Measurements from ENCODE around the gene CDC42BPG.

Gene CDC42BPG

GRCh38 chr11:64866173-64866491, 21.7 kb upstream of the CDC42BPG start:
- DNase-seq (ENCODE audit: low read depth in 2 of 2, low spot score in 1 of 2), result no peak

GRCh38 chr11:64865286-64866172, 21.1 kb upstream of the CDC42BPG start:
- DNase-seq (ENCODE audit: low read depth in 2 of 2, low spot score in 1 of 2), result no peak

- no peak for DNase-seq (ENCODE audit: low read depth in 2 of 2, low spot score in 1 of 2)
These were observed 20.2 kb upstream of the CDC42BPG start for GRCh38 chr11:64864473-64865285.

- no peak for DNase-seq (ENCODE audit: low read depth in 2 of 2, low spot score in 1 of 2)
These were observed 19.7 kb upstream of the CDC42BPG start for GRCh38 chr11:64864135-64864472.

GRCh38 chr11:64863391-64864060, 19.1 kb upstream of the CDC42BPG start:
- no peak for DNase-seq (ENCODE audit: low read depth in 2 of 2, low spot score in 1 of 2)

- DNase-seq (ENCODE audit: low read depth in 2 of 2, low spot score in 1 of 2), result no peak
These were observed 18.5 kb upstream of the CDC42BPG start for GRCh38 chr11:64862987-64863390.

GRCh38 chr11:64861227-64861975, 16.9 kb upstream of the CDC42BPG start:
- no peak for DNase-seq (ENCODE audit: low read depth in 2 of 2, low spot score in 1 of 2)

- DNase-seq (ENCODE audit: low read depth in 2 of 2, low spot score in 1 of 2), result no peak
These were observed 15.3 kb upstream of the CDC42BPG start for GRCh38 chr11:64859542-64860414.

- DNase-seq (ENCODE audit: low read depth in 2 of 2, low spot score in 1 of 2), result no peak
These were observed 14.2 kb upstream of the CDC42BPG start for GRCh38 chr11:64858467-64859263.

- DNase-seq (ENCODE audit: low read depth in 2 of 2, low spot score in 1 of 2), result no peak
These were observed 13.0 kb upstream of the CDC42BPG start for GRCh38 chr11:64857485-64857884.

- no peak for DNase-seq (ENCODE audit: low read depth in 2 of 2, low spot score in 1 of 2)
These were observed 12.2 kb upstream of the CDC42BPG start for GRCh38 chr11:64856382-64857227.

- DNase-seq (ENCODE audit: low read depth in 2 of 2, low spot score in 1 of 2), result no peak
These were observed 11.3 kb upstream of the CDC42BPG start for GRCh38 chr11:64855596-64856304.

GRCh38 chr11:64854534-64855502, 10.4 kb upstream of the CDC42BPG start:
- no peak for DNase-seq (ENCODE audit: low read depth in 2 of 2, low spot score in 1 of 2)

GRCh38 chr11:64854157-64854533, 9.7 kb upstream of the CDC42BPG start:
- no peak for DNase-seq (ENCODE audit: low read depth in 2 of 2, low spot score in 1 of 2)

GRCh38 chr11:64853709-64854108, 9.3 kb upstream of the CDC42BPG start:
- DNase-seq (ENCODE audit: low read depth in 2 of 2, low spot score in 1 of 2), result no peak

- DNase-seq (ENCODE audit: low read depth in 2 of 2, low spot score in 1 of 2), result no peak
These were observed 8.5 kb upstream of the CDC42BPG start for GRCh38 chr11:64852804-64853509.

Measured in stimulated activated CD8-positive, alpha-beta memory T cell treated with anti-CD3 and anti-CD28 coated beads, Interleukin-4, amount 100 ng/mL, for 4 hours (primary cell).